Liver (tissue), 9 donors: ENCODE data around the gene KCNK10. TPM values are rescaled to one million over a fixed set of nuclear protein-coding genes. Genes with fewer than 3 reads are reported as not detected.

Experiments
- DNase-seq: peaks from one replicate; pipeline ENCODE4 v3.0.0-alpha.2; 2017; ENCODE audit warnings: low spot score
- H3K27ac ChIP-seq, 2 donors: one replicate each; pipeline ENCODE4 v1.7.0; 2013; ENCODE audit warnings: inconsistent platforms in 2 of 2, low read length in 2 of 2, control low read depth in 1 of 2, low read depth in 1 of 2, mild to moderate bottlenecking in 1 of 2
- H3K27me3 ChIP-seq, 4 donors: one replicate each; pipeline versions ENCODE4 v1.6.1 to v1.7.0; 2013; ENCODE audit warnings: low read length in 3 of 4, inconsistent platforms in 1 of 4, mild to moderate bottlenecking in 1 of 4, moderate library complexity in 1 of 4; ENCODE audit not compliant: control insufficient read depth in 4 of 4, insufficient read depth in 4 of 4
- H3K36me3 ChIP-seq, 4 donors: one replicate each; pipeline versions ENCODE4 v1.6.1 to v1.7.0; 2013; ENCODE audit warnings: low read length in 3 of 4, mild to moderate bottlenecking in 3 of 4, low read depth in 1 of 4, moderate library complexity in 1 of 4; ENCODE audit not compliant: control insufficient read depth in 4 of 4, insufficient read depth in 3 of 4
- H3K4me1 ChIP-seq, 4 donors: one replicate each; pipeline versions ENCODE4 v1.6.1 to v1.7.0; 2013; ENCODE audit warnings: low read length in 3 of 4, mild to moderate bottlenecking in 3 of 4, moderate library complexity in 1 of 4; ENCODE audit not compliant: control insufficient read depth in 4 of 4, insufficient read depth in 4 of 4
- H3K4me3 ChIP-seq, 3 donors: one replicate each; pipeline versions ENCODE4 v1.6.1 to v1.7.0; 2013; ENCODE audit warnings: low read length in 3 of 3, control low read depth in 1 of 3, low read depth in 1 of 3, mild to moderate bottlenecking in 1 of 3
- H3K9ac ChIP-seq, 2 donors: one replicate each; pipeline ENCODE4 v1.7.0; 2013; ENCODE audit warnings: low read length in 2 of 2, mild to moderate bottlenecking in 2 of 2, moderate library complexity in 2 of 2, control low read depth in 1 of 2, low read depth in 1 of 2
- H3K9me3 ChIP-seq, 4 donors: one replicate each; pipeline versions ENCODE4 v1.6.1 to v1.7.0; 2013; ENCODE audit warnings: low read length in 3 of 4; ENCODE audit not compliant: control insufficient read depth in 4 of 4
- ATF3 ChIP-seq: IDR thresholded peaks from 2 replicates; pipeline ENCODE4 v1.6.1; 2016; ENCODE audit warnings: antibody characterized with exemption
- CTCF ChIP-seq: fragments of 150-350 bp; IDR thresholded peaks from 2 replicates; pipeline ENCODE4 v1.5.1; 2017; ENCODE audit warnings: improper control_type of control experiment, low read depth, low read length; ENCODE audit not compliant: missing input control
- EGR1 ChIP-seq, 2 donors: IDR thresholded peaks; 2 replicates each; pipeline ENCODE4 v1.6.1; 2016 to 2018; ENCODE audit warnings: antibody characterized with exemption in 2 of 2, low read depth in 2 of 2
- FOXA1 ChIP-seq: IDR thresholded peaks from 2 replicates; pipeline ENCODE4 v1.6.1; 2016; ENCODE audit warnings: antibody characterized with exemption
- FOXA2 ChIP-seq: IDR thresholded peaks from 2 replicates; pipeline ENCODE4 v1.6.1; 2016; ENCODE audit warnings: antibody characterized with exemption
- GABPA ChIP-seq, 2 donors: IDR thresholded peaks in 1 of 2; conservative IDR thresholded peaks in 1 of 2; 2 replicates each; pipeline ENCODE4 v1.6.1; 2016; ENCODE audit warnings: antibody characterized with exemption in 2 of 2, mild to moderate bottlenecking in 1 of 2, moderate library complexity in 1 of 2
- HNF4A ChIP-seq, 2 donors: conservative IDR thresholded peaks; 2 replicates each; pipeline ENCODE4 v1.6.1; 2016; ENCODE audit warnings: antibody characterized with exemption in 2 of 2, mild to moderate bottlenecking in 2 of 2
- HNF4G ChIP-seq: IDR thresholded peaks from 2 replicates; pipeline ENCODE4 v1.6.1; 2016; ENCODE audit warnings: antibody characterized with exemption
- MAX ChIP-seq: IDR thresholded peaks from 2 replicates; pipeline ENCODE4 v1.6.1; 2016; ENCODE audit warnings: antibody characterized with exemption
- NR2F2 ChIP-seq: IDR thresholded peaks from 2 replicates; pipeline ENCODE4 v1.6.1; 2016; ENCODE audit warnings: antibody characterized with exemption
- RAD21 ChIP-seq, 2 donors: IDR thresholded peaks; 2 replicates each; pipeline ENCODE4 v1.6.1; 2016; ENCODE audit warnings: antibody characterized with exemption in 2 of 2, mild to moderate bottlenecking in 2 of 2
- REST ChIP-seq: IDR thresholded peaks from 2 replicates; pipeline ENCODE4 v1.6.1; 2016; ENCODE audit warnings: antibody characterized with exemption, mild to moderate bottlenecking
- RXRA ChIP-seq, 2 donors: IDR thresholded peaks; 2 replicates each; pipeline ENCODE4 v1.6.1; 2017 to 2018; ENCODE audit warnings: antibody characterized with exemption in 2 of 2, mild to moderate bottlenecking in 1 of 2
- SP1 ChIP-seq: IDR thresholded peaks from 2 replicates; pipeline ENCODE4 v1.6.1; 2018; ENCODE audit warnings: antibody characterized with exemption, mild to moderate bottlenecking
- TAF1 ChIP-seq: conservative IDR thresholded peaks from 2 replicates; pipeline ENCODE4 v1.6.1; 2016; ENCODE audit warnings: antibody characterized with exemption, mild to moderate bottlenecking
- YY1 ChIP-seq: IDR thresholded peaks from 2 replicates; pipeline ENCODE4 v1.6.1; 2016; ENCODE audit warnings: antibody characterized with exemption, mild to moderate bottlenecking
- ZBTB33 ChIP-seq: IDR thresholded peaks from 2 replicates; pipeline ENCODE4 v1.6.1; 2016; ENCODE audit warnings: antibody characterized with exemption
- WGBS: extraction: QIAGEN DNeasy Blood & Tissue Kit; methylation state at CpG from one replicate; pipeline ENCODE4 v1.1.7; 2013; 5-methylcytosine and 5-hydroxymethylcytosine counted together
- polyA plus RNA-seq, 2 donors: library from polyadenylated mRNA; stranded (reverse) in 1 of 2; unstranded in 1 of 2; fragments of 200-250 nt in 1 of 2; fragments of >200 nt in 1 of 2; fragmentation: Nextera tagmentation in 1 of 2; extraction: Ambion mirVana in 1 of 2; gene quantifications; one replicate each; pipeline versions ENCODE4 v1.2.1 to v1.2.3, GENCODE V29; 2013 to 2015
- total RNA-seq, 2 donors: library from RNA; depleted of rRNA; stranded (reverse); fragments of >200 nt; gene quantifications; one replicate each; pipeline ENCODE4 v1.2.3, GENCODE V29; 2014
- donor health status: healthy.
- donor health status: healthy.
- donor health status: healthy.
- donor health status: healthy.
- donor health status: healthy.

KCNK10 gene
- total and polyA plus RNA-seq, 4 donors, result 0.05 TPM; not detected in 3

GRCh38 chr14:88245321-88245720 lies 77.7 kb downstream of the KCNK10 start:
- 65% methylated on average over 8 of the region's 8 CpGs for WGBS

More at GRCh38 chr14:88245321-88245720, 77.7 kb downstream of the KCNK10 start:
- H3K4me3 ChIP-seq, result no peak overlapping the region
- no peak for DNase-seq
- no peaks in the 10 kb centered on the region for H3K9me3 ChIP-seq
- H3K36me3 ChIP-seq, result no peaks in the 10 kb centered on the region
- H3K27ac ChIP-seq, result no peak overlapping the region
- H3K27me3 ChIP-seq, result peaks cover 0 to 4% (median under 1%) of the 10 kb centered on the region in 4 donors
- H3K4me1 ChIP-seq, result no peaks in the 10 kb centered on the region
- H3K9ac ChIP-seq, result no peak overlapping the region
- TF ChIP-seq FOXA2 (no peak), RAD21 (IDR thresholded peaks at IDR 0.05) (no peak), TAF1 (no peak), HNF4G (no peak), NR2F2 (no peak), ZBTB33 (no peak), SP1 (no peak), HNF4A (conservative IDR thresholded peaks at IDR 0.05) (no peak), FOXA1 (no peak), REST (no peak), CTCF (no peak), RXRA (IDR thresholded peaks at IDR 0.05) (no peak), YY1 (no peak), MAX (no peak), ATF3 (no peak), EGR1 (IDR thresholded peaks at IDR 0.05; ENCODE audit: low read depth in 2 of 2) (no peak), GABPA (IDR thresholded peaks at IDR 0.05 in 1 of 2, conservative IDR thresholded peaks at IDR 0.05 in 1 of 2) (no peak)
